ENCODE data around the gene PANX2. TPM values are rescaled to one million over a fixed set of nuclear protein-coding genes. Genes with fewer than 3 reads are reported as not detected.

Gene PANX2
- total and polyA plus RNA-seq, 2 experiments from 2014 or later: 0.44 to 2.1 TPM

DNA sequence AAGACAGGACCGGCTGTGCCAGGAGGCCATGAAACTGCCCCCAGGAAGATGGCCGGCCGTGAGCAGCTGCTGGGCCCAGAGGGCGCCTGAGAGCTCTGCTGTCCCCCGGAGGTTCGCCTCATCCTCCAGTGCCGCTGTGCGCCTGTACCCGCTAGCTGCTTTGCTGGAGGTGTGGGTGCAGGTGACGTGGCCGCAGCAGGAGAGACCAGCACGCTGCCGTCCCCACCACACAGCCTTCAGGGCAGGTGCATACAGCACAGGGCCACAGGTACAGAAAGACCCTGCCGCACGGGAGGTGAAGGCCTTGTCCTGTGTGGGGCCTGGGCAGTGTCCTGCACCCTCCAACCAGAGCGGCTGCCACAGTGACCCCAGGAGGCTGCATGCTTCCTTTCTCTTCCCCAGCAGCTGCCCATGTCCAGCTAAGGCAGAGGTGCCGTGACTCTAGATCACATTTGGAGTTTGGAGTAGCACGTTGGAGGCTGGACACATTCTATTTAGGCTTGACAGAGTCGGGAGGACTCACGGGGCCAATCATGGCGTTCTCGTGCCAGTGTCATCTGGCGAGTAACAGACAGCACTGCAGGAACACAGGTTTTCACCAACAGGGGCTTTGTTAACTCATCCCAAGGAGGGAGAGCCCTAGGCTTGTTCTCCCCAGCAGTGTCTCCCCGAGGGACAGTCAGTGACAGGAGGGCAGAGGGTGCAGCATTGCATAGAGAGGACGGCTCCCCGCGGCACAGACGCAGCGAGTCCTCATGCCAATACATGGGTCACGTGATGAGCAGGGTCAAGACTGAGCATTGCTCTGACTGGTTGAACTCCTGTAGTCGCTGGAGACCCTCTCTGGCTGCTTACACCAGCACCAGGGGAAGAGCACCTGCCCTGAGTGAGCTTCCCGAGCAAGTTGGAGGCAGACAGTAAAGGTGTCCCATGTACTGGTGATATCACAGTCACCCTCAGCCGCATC is 18.7 kb upstream of the PANX2 start:
- H3K9me3 ChIP-seq (ENCODE audit: low read depth): no peaks in the 10 kb centered on the region
- H3K4me3 ChIP-seq: no peak overlapping the region
- no peaks in the 10 kb centered on the region for H4K20me1 ChIP-seq (ENCODE audit: insufficient read depth, poor library complexity, severe bottlenecking)
- peaks cover 3% of the 10 kb centered on the region for H3K4me1 ChIP-seq (ENCODE audit: insufficient read depth)
- H3K79me2 ChIP-seq: no peaks in the 10 kb centered on the region
- DNase-seq (ENCODE audit: low spot score): no peak
- 89% methylated on average over 33 of the region's 33 CpGs for WGBS (ENCODE audit: low lambda C conversion rate, missing lambda C conversion rate)
- no peak overlapping the region for H3K27ac ChIP-seq
- H3K36me3 ChIP-seq (replicated peaks; ENCODE audit: insufficient read depth, low read depth): no peaks in the 10 kb centered on the region
- H3K4me2 ChIP-seq: no peak overlapping the region
- H3K27me3 ChIP-seq: no peaks in the 10 kb centered on the region
- TF ChIP-seq EZH2phosphoT487 (IDR thresholded peaks at IDR 0.05; ENCODE audit: low read depth, severe bottlenecking, unreplicated experiment): no peak
- TF ChIP-seq, protein P1, sequence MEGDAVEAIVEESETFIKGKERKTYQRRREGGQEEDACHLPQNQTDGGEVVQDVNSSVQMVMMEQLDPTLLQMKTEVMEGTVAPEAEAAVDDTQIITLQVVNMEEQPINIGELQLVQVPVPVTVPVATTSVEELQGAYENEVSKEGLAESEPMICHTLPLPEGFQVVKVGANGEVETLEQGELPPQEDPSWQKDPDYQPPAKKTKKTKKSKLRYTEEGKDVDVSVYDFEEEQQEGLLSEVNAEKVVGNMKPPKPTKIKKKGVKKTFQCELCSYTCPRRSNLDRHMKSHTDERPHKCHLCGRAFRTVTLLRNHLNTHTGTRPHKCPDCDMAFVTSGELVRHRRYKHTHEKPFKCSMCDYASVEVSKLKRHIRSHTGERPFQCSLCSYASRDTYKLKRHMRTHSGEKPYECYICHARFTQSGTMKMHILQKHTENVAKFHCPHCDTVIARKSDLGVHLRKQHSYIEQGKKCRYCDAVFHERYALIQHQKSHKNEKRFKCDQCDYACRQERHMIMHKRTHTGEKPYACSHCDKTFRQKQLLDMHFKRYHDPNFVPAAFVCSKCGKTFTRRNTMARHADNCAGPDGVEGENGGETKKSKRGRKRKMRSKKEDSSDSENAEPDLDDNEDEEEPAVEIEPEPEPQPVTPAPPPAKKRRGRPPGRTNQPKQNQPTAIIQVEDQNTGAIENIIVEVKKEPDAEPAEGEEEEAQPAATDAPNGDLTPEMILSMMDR (IDR thresholded peaks at IDR 0.05; ENCODE audit: poor library complexity): no peak
- H3K9me2 ChIP-seq (replicated peaks; ENCODE audit: insufficient read depth): no peaks in the 10 kb centered on the region
- no peak overlapping the region for H2AFZ ChIP-seq

DNA sequence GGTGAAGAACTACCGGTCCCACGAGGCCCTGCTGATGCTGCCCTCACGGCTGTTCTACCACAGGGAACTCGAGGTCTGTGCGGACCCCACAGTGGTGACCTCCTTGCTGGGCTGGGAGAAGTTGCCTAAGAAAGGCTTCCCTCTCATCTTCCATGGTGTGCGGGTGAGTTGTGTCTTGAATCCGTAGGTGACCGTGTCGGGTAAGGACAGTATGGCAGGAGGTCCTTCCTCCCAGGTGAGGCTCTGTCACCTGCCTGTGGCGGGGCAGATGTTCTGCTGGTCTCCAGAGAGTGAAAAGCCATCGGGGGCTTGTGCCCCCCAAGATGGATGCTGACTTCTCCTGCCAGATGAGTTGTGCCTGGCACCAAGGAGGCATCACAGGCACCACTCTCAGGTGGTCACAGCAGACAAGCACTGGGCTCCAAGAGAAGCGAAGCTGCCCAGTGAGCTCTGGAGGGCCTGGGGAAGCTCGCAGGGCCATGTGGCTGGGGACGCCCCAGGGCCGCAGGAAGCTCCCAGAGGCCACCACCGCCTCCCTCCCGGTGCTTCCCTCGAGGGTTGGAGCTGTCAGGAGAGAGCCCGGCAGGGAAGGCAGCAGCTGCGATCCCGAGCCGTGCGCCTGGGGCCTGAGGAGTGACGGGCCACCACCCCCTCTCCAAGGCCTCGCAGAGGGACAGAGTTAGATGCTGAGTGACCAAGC is 17.3 kb upstream of the PANX2 start:
- Histone ChIP-seq H3K36me3 (replicated peaks; ENCODE audit: insufficient read depth, low read depth) (no peaks in the 10 kb centered on the region), H3K9me2 (replicated peaks; ENCODE audit: insufficient read depth) (no peaks in the 10 kb centered on the region), H3K9me3 (ENCODE audit: low read depth) (no peaks in the 10 kb centered on the region), H3K27ac (no peak overlapping the region), H3K4me2 (no peak overlapping the region), H3K79me2 (no peaks in the 10 kb centered on the region), H3K4me1 (ENCODE audit: insufficient read depth) (no peaks in the 10 kb centered on the region), H3K27me3 (no peaks in the 10 kb centered on the region), H2AFZ (no peak overlapping the region), H3K4me3 (no peak overlapping the region), H4K20me1 (ENCODE audit: insufficient read depth, poor library complexity, severe bottlenecking) (no peaks in the 10 kb centered on the region)
- TF ChIP-seq, protein P1 (IDR thresholded peaks at IDR 0.05; ENCODE audit: poor library complexity): no peak
- DNase-seq (ENCODE audit: low spot score): no peak
- 91% methylated on average over 24 of the region's 25 CpGs for WGBS (ENCODE audit: low lambda C conversion rate, missing lambda C conversion rate)

GRCh38 chr22:50153756-50154140 is 16.8 kb upstream of the PANX2 start:
- no peaks in the 10 kb centered on the region for H3K4me1 ChIP-seq (ENCODE audit: insufficient read depth)
- no peaks in the 10 kb centered on the region for H3K27me3 ChIP-seq
- no peaks in the 10 kb centered on the region for H3K79me2 ChIP-seq
- H3K4me3 ChIP-seq: no peak overlapping the region
- no peak overlapping the region for H3K4me2 ChIP-seq
- no peaks in the 10 kb centered on the region for H3K36me3 ChIP-seq (replicated peaks; ENCODE audit: insufficient read depth, low read depth)
- no peaks in the 10 kb centered on the region for H3K9me3 ChIP-seq (ENCODE audit: low read depth)
- TF ChIP-seq EZH2 (IDR thresholded peaks at IDR 0.05; ENCODE audit: borderline replicate concordance): no peak
- no peak for TF ChIP-seq EZH2phosphoT487 (IDR thresholded peaks at IDR 0.05; ENCODE audit: low read depth, severe bottlenecking, unreplicated experiment)
- TF ChIP-seq, protein P1 (IDR thresholded peaks at IDR 0.05; ENCODE audit: poor library complexity): no peak
- H2AFZ ChIP-seq: no peak overlapping the region
- H4K20me1 ChIP-seq (ENCODE audit: insufficient read depth, poor library complexity, severe bottlenecking): no peaks in the 10 kb centered on the region
- no peak for DNase-seq (ENCODE audit: low spot score)
- no peak overlapping the region for H3K27ac ChIP-seq
- H3K9me2 ChIP-seq (replicated peaks; ENCODE audit: insufficient read depth): no peaks in the 10 kb centered on the region
- 89% methylated on average over 7 of the region's 7 CpGs for WGBS (ENCODE audit: low lambda C conversion rate, missing lambda C conversion rate)
